HUES64 (cell line): ENCODE results near the gene MEI4.
"Not testable (repeated sequence)": the region's sequence is repeated elsewhere in the genome, so short reads cannot be mapped to it uniquely, and the experiment has no call there.

Experiments
- H3K27ac ChIP-seq: 2 replicates; pipeline ENCODE4 v1.7.0; 2013; ENCODE audit warnings: low read depth, low read length, inconsistent platforms
- H3K27me3 ChIP-seq: 2 replicates; pipeline ENCODE4 v1.6.1; 2013; ENCODE audit warnings: mild to moderate bottlenecking, low read length; ENCODE audit not compliant: insufficient read depth
- H3K36me3 ChIP-seq: 2 replicates; pipeline ENCODE4 v1.6.1; 2013; ENCODE audit warnings: mild to moderate bottlenecking, low read length; ENCODE audit not compliant: insufficient read depth
- H3K4me1 ChIP-seq: 2 replicates; pipeline ENCODE4 v1.6.1; 2013; ENCODE audit warnings: mild to moderate bottlenecking, low read length, moderate library complexity; ENCODE audit not compliant: insufficient read depth
- H3K4me3 ChIP-seq: 2 replicates; pipeline ENCODE4 v1.5.1; 2013; ENCODE audit warnings: mild to moderate bottlenecking, low read length, moderate library complexity
- H3K9ac ChIP-seq: 2 replicates; pipeline ENCODE4 v1.6.1; 2013; ENCODE audit warnings: mild to moderate bottlenecking, low read depth, low read length
- H3K9me3 ChIP-seq: 2 replicates; pipeline ENCODE4 v1.6.1; 2013; ENCODE audit warnings: low read depth, low read length; ENCODE audit not compliant: insufficient read depth
- WGBS: fragments of 150-250, 120-280 bp; methylation state at CpG from one replicate; pipeline ENCODE4 v1.1.7; 2013; ENCODE audit warnings: missing lambda C conversion rate; 5-methylcytosine and 5-hydroxymethylcytosine counted together

Gene MEI4

GRCh38 chr6:77816766-77817270, 164.0 kb downstream of the MEI4 start:
- peaks cover 8% of the 10 kb centered on the region; the same call in 1 of the 2 replicates for H3K4me1 ChIP-seq
- H3K27ac ChIP-seq, result no peak overlapping the region
- H3K4me3 ChIP-seq, result no peak overlapping the region
- no peaks in the 10 kb centered on the region for H3K9me3 ChIP-seq
- no peaks in the 10 kb centered on the region for H3K36me3 ChIP-seq
- no peak overlapping the region for H3K9ac ChIP-seq
- no peaks in the 10 kb centered on the region for H3K27me3 ChIP-seq
- WGBS, result 92% methylated on average over 2 of the region's 2 CpGs

- Histone ChIP-seq H3K36me3 (no peaks in the 10 kb centered on the region), H3K4me1 (no peaks in the 10 kb centered on the region), H3K27me3 (no peaks in the 10 kb centered on the region), H3K27ac (no peak overlapping the region), H3K9ac (no peak overlapping the region), H3K4me3 (no peak overlapping the region), H3K9me3 (no peaks in the 10 kb centered on the region)
- no CpG with 5 or more reads among the region's 2 CpGs for WGBS
These were observed 169.4 kb downstream of the MEI4 start for GRCh38 chr6:77822265-77822664.

- Histone ChIP-seq H3K9ac (no peak overlapping the region), H3K27me3 (no peaks in the 10 kb centered on the region), H3K27ac (no peak overlapping the region), H3K4me1 (no peaks in the 10 kb centered on the region), H3K4me3 (no peak overlapping the region), H3K9me3 (no peaks in the 10 kb centered on the region), H3K36me3 (no peaks in the 10 kb centered on the region)
- 100% methylated on average over 2 of the region's 2 CpGs for WGBS
These were observed 172.4 kb downstream of the MEI4 start for GRCh38 chr6:77825204-77825603.

GRCh38 chr6:77829736-77830135, 176.9 kb downstream of the MEI4 start:
- H3K27ac ChIP-seq, result no peak overlapping the region
- H3K9ac ChIP-seq, result no peak overlapping the region
- H3K4me3 ChIP-seq, result no peak overlapping the region
- H3K4me1 ChIP-seq, result no peaks in the 10 kb centered on the region
- H3K27me3 ChIP-seq, result no peaks in the 10 kb centered on the region
- H3K36me3 ChIP-seq, result no peaks in the 10 kb centered on the region
- H3K9me3 ChIP-seq, result no peaks in the 10 kb centered on the region

- not testable (repeated sequence) for H3K27ac ChIP-seq, H3K36me3 ChIP-seq, H3K9ac ChIP-seq, H3K27me3 ChIP-seq, H3K4me1 ChIP-seq, H3K9me3 ChIP-seq, H3K4me3 ChIP-seq
- WGBS, result 100% methylated on average over 2 of the region's 2 CpGs
These were observed 180.9 kb downstream of the MEI4 start for GRCh38 chr6:77833749-77834148.

- H3K4me1 ChIP-seq, result no peaks in the 10 kb centered on the region
- H3K27ac ChIP-seq, result no peak overlapping the region
- no peaks in the 10 kb centered on the region for H3K36me3 ChIP-seq
- no peak overlapping the region for H3K4me3 ChIP-seq
- no peaks in the 10 kb centered on the region for H3K9me3 ChIP-seq
- H3K27me3 ChIP-seq, result no peaks in the 10 kb centered on the region
- 86% methylated on average over 4 of the region's 4 CpGs for WGBS
- no peak overlapping the region for H3K9ac ChIP-seq
These were observed 181.8 kb downstream of the MEI4 start for GRCh38 chr6:77834591-77834996.

GRCh38 chr6:77837034-77837784, 184.4 kb downstream of the MEI4 start:
- 88% methylated on average over 3 of the region's 3 CpGs for WGBS
- H3K27me3 ChIP-seq, result no peaks in the 10 kb centered on the region
- no peaks in the 10 kb centered on the region for H3K4me1 ChIP-seq
- no peak overlapping the region for H3K9ac ChIP-seq
- H3K36me3 ChIP-seq, result no peaks in the 10 kb centered on the region
- no peaks in the 10 kb centered on the region for H3K9me3 ChIP-seq
- H3K27ac ChIP-seq, result no peak overlapping the region
- no peak overlapping the region for H3K4me3 ChIP-seq

GRCh38 chr6:77839292-77839691, 186.5 kb downstream of the MEI4 start:
- Histone ChIP-seq H3K27me3 (no peaks in the 10 kb centered on the region), H3K9ac (no peak overlapping the region), H3K9me3 (no peaks in the 10 kb centered on the region), H3K4me3 (no peak overlapping the region), H3K27ac (no peak overlapping the region), H3K36me3 (no peaks in the 10 kb centered on the region), H3K4me1 (no peaks in the 10 kb centered on the region)
- 96% methylated on average over 2 of the region's 2 CpGs for whole genome bisulfite sequencing

- no peaks in the 10 kb centered on the region for H3K27me3 ChIP-seq
- H3K9ac ChIP-seq, result no peak overlapping the region
- H3K9me3 ChIP-seq, result no peaks in the 10 kb centered on the region
- H3K4me1 ChIP-seq, result no peaks in the 10 kb centered on the region
- no peak overlapping the region for H3K4me3 ChIP-seq
- H3K36me3 ChIP-seq, result no peaks in the 10 kb centered on the region
- no peak overlapping the region for H3K27ac ChIP-seq
- WGBS, result 88% methylated on average over 3 of the region's 3 CpGs
These were observed 192.0 kb downstream of the MEI4 start for GRCh38 chr6:77844822-77845221.

GRCh38 chr6:77853401-77853800, 200.6 kb downstream of the MEI4 start:
- Histone ChIP-seq H3K9me3 (no peaks in the 10 kb centered on the region), H3K4me1 (no peaks in the 10 kb centered on the region), H3K27me3 (no peaks in the 10 kb centered on the region), H3K36me3 (no peaks in the 10 kb centered on the region), H3K27ac (no peak overlapping the region), H3K4me3 (no peak overlapping the region), H3K9ac (no peak overlapping the region)

GRCh38 chr6:77856391-77856790, 203.6 kb downstream of the MEI4 start:
- WGBS, result 91% methylated on average over 5 of the region's 5 CpGs
- no peaks in the 10 kb centered on the region; the same call in 1 of the 2 replicates for H3K9me3 ChIP-seq
- H3K4me3 ChIP-seq, result no peak overlapping the region
- no peaks in the 10 kb centered on the region for H3K4me1 ChIP-seq
- H3K27ac ChIP-seq, result no peak overlapping the region
- no peak overlapping the region for H3K9ac ChIP-seq
- H3K27me3 ChIP-seq, result no peaks in the 10 kb centered on the region
- no peaks in the 10 kb centered on the region for H3K36me3 ChIP-seq

GRCh38 chr6:77857421-77857820, 204.6 kb downstream of the MEI4 start:
- H3K4me3 ChIP-seq, result no peak overlapping the region
- H3K27me3 ChIP-seq, result no peaks in the 10 kb centered on the region
- no peak overlapping the region for H3K27ac ChIP-seq
- H3K9me3 ChIP-seq, result peaks cover 9% of the 10 kb centered on the region
- H3K36me3 ChIP-seq, result no peaks in the 10 kb centered on the region
- no peak overlapping the region for H3K9ac ChIP-seq
- no peaks in the 10 kb centered on the region for H3K4me1 ChIP-seq
